Thyroid gland (tissue), 4 donors: ENCODE data around the gene ZNF408. TPM values are rescaled to one million over a fixed set of nuclear protein-coding genes. Genes with fewer than 3 reads are reported as not detected.

Source experiments
- DNase-seq, 2 donors: peaks; one replicate each; pipeline ENCODE4 v3.0.0-alpha.2; 2019
- H3K27ac ChIP-seq, 3 donors: fragments of 200-600 bp; sonication (generic); 1 replicate in 2 of 3; 2 replicates in 1 of 3; pipeline ENCODE4 v1.5.1; 2016 to 2019; ENCODE audit warnings: mild to moderate bottlenecking in 1 of 3, moderate library complexity in 1 of 3
- H3K27me3 ChIP-seq: fragments of 200-600 bp; sonication (generic); one replicate; pipeline ENCODE4 v1.5.1; 2019
- H3K36me3 ChIP-seq, 2 donors: fragments of 200-600 bp; sonication (generic); one replicate each; pipeline ENCODE4 v1.5.1; 2016 to 2019
- H3K4me1 ChIP-seq, 2 donors: fragments of 200-600 bp; sonication (generic); one replicate each; pipeline ENCODE4 v1.5.1; 2017 to 2019
- H3K4me3 ChIP-seq, 3 donors: fragments of 200-600 bp; sonication (generic); replicated peaks in 1 of 3; 1 replicate in 2 of 3; 2 replicates in 1 of 3; pipeline ENCODE4 v1.5.1; 2016; ENCODE audit warnings: mild to moderate bottlenecking in 1 of 3
- H3K9me3 ChIP-seq: fragments of 200-600 bp; sonication (generic); one replicate; pipeline ENCODE4 v1.5.1; 2017
- CTCF ChIP-seq, 6 experiments: fragments of 200-600 bp in 3 of 6; fragments of 450-650 bp in 3 of 6; sonication (generic) in 3 of 6; IDR thresholded peaks; one replicate each; pipeline ENCODE4 v1.5.1; 2016 to 2019; ENCODE audit warnings: antibody characterized with exemption in 6 of 6, mild to moderate bottlenecking in 2 of 6, inconsistent platforms in 1 of 6, moderate library complexity in 1 of 6
- POLR2A ChIP-seq, 2 donors: fragments of 450-650 bp; IDR thresholded peaks; one replicate each; pipeline ENCODE4 v1.6.1; 2017; ENCODE audit warnings: antibody characterized with exemption in 2 of 2, mild to moderate bottlenecking in 2 of 2, moderate library complexity in 1 of 2
- WGBS, 2 donors: methylation state at CpG; one replicate each; pipeline ENCODE4 v1.1.5; 2017; 5-methylcytosine and 5-hydroxymethylcytosine counted together
- intact Hi-C: fragments of 100-400 bp; cut with DNase I; formaldehyde crosslinking; loops from one replicate; pipeline ENCODE4 v1.15.1; 2023
- microRNA-seq: library from miRNA; unstranded; fragments of <30 nt; microRNA quantifications from one replicate; pipeline ENCODE4, GENCODE V29; 2016
- small RNA-seq: library from RNA; depleted of rRNA; stranded (forward); fragments of <200 nt; gene quantifications from one replicate; pipeline ENCODE3, GENCODE V24; 2016
- total RNA-seq, 4 donors: library from RNA; depleted of rRNA; stranded (reverse); fragments of >200 nt; gene quantifications; one replicate each; pipeline ENCODE4 v1.2.3, GENCODE V29; 2016

The ZNF408 gene
- total RNA-seq, 4 donors from 2014 or later = 9.8 to 17.8 (median 12.5) TPM

- intact Hi-C loops = no loop called here
- Histone ChIP-seq H3K4me3 (no peak overlapping the region), H3K27me3 (no peaks in the 10 kb centered on the region), H3K36me3 (peaks cover 28 to 32% of the 10 kb centered on the region in 2 donors), H3K9me3 (no peaks in the 10 kb centered on the region), H3K4me1 (no peaks in the 10 kb centered on the region), H3K27ac (no peak overlapping the region)
- TF ChIP-seq POLR2A (IDR thresholded peaks at IDR 0.05) = no peak
- WGBS, 2 donors = 79 to 96% methylated on average over 1 of the region's 1 CpG
- DNase-seq = no peak
Measured at GRCh38 chr11:46745328-46745727, 44.5 kb downstream of the ZNF408 start.

GRCh38 chr11:46745995-46746394 lies 45.2 kb downstream of the ZNF408 start:
- H3K4me3 ChIP-seq = no peak overlapping the region
- intact Hi-C loops = no loop called here
- H3K27me3 ChIP-seq = no peaks in the 10 kb centered on the region
- no peak overlapping the region for H3K27ac ChIP-seq
- H3K9me3 ChIP-seq = no peaks in the 10 kb centered on the region
- 93 to 95% methylated on average over 3 of the region's 3 CpGs for WGBS, 2 donors
- peaks cover 34 to 39% of the 10 kb centered on the region in 2 donors for H3K36me3 ChIP-seq
- H3K4me1 ChIP-seq = no peaks in the 10 kb centered on the region
- TF ChIP-seq POLR2A (IDR thresholded peaks at IDR 0.05) (no peak), CTCF (IDR thresholded peaks at IDR 0.05) (no peak)
- DNase-seq = no peak

GRCh38 chr11:46747150-46747549 lies 46.3 kb downstream of the ZNF408 start:
- Histone ChIP-seq H3K27ac (no peak overlapping the region), H3K4me1 (no peaks in the 10 kb centered on the region), H3K36me3 (peaks cover 41 to 47% of the 10 kb centered on the region in 2 donors), H3K4me3 (no peak overlapping the region), H3K27me3 (no peaks in the 10 kb centered on the region), H3K9me3 (no peaks in the 10 kb centered on the region)
- intact Hi-C loops = no loop called here
- TF ChIP-seq CTCF (IDR thresholded peaks at IDR 0.05) = no peak
- TF ChIP-seq POLR2A (IDR thresholded peaks at IDR 0.05) = no peak
- DNase-seq = no peak
- 92 to 98% methylated on average over 6 of the region's 6 CpGs for WGBS, 2 donors

Small RNA genes lying within 50 kb of the gene (microRNA-seq; reads per million reads assigned to microRNA genes)
- not detected for gene MIR5582

Small RNA genes lying within 50 kb of the gene (small RNA-seq; reads per million reads assigned to genes)
- gene MIR5582 = not detected

Other genes starting within 250 kb of the ZNF408 start
- 10 to 100 TPM; 36.0 to 59.2 (median 51.9) TPM for gene AMBRA1, start 107.0 kb upstream of the ZNF408 start, total RNA-seq
- 1 to 10 TPM; 1.3 to 6.2 (median 3.5) TPM for gene HARBI1, start 83.8 kb upstream of the ZNF408 start, total RNA-seq
- 100 to 1,000 TPM in 3 of 4 donors, 10 to 100 TPM in 1; 85.7 to 148 (median 113) TPM for gene ATG13, start 83.5 kb upstream of the ZNF408 start, total RNA-seq
- 10 to 100 TPM; 30.8 to 57.9 (median 47.7) TPM for gene ARHGAP1, start 412 bp upstream of the ZNF408 start, total RNA-seq
- gene F2, start 18.2 kb downstream of the ZNF408 start, total RNA-seq = not detected
- gene CKAP5, start 145.2 kb downstream of the ZNF408 start, total RNA-seq = 10 to 100 TPM; 25.3 to 30.1 (median 26.8) TPM
- gene LRP4, start 217.5 kb downstream of the ZNF408 start, total RNA-seq = 10 to 100 TPM in 1 of 4 donors, 1 to 10 TPM in 3; 2.8 to 10.3 (median 7.4) TPM
- 10 to 100 TPM; 29.4 to 65.8 (median 45.7) TPM for gene CSTPP1, start 235.7 kb downstream of the ZNF408 start, total RNA-seq